ENCODE data around the gene SCN5A. TPM values are rescaled to one million over a fixed set of nuclear protein-coding genes. Genes with fewer than 3 reads are reported as not detected.

The SCN5A gene
- total and polyA plus RNA-seq, 4 donors = 1.6 to 2.4 (median 1.9) TPM

DNA sequence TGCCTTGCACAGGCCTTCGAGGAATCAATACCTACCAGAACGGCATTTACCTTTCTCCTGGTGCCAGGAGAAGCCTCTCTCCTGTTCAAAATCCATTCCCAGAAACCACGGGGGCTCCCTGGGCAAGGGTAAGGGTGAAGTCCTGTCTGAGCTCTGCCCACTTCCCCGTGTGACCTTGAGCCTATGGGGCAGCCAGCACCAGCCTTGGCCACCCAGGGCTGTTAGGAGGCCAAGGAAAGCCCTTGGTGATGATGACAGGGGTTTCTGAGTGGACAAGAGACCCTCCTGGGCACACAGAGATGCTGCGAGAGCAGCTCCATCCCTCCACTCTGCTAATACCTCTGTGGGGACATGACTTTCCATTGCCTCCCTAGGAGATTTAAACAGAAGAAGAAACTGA is 5.9 kb downstream of the SCN5A start:
- Histone ChIP-seq H3K27me3 (ENCODE audit: control insufficient read depth, insufficient read depth, low read length) (peaks cover 20% of the 10 kb centered on the region), H3K36me3 (ENCODE audit: control insufficient read depth, insufficient read depth, low read length) (no peaks in the 10 kb centered on the region), H3K4me1 (ENCODE audit: control insufficient read depth, insufficient read depth, low read length) (peaks cover 12% of the 10 kb centered on the region), H3K9me3 (ENCODE audit: control insufficient read depth, insufficient read depth, low read length) (no peaks in the 10 kb centered on the region), H3K4me3 (ENCODE audit: low read depth, low read length) (no peak overlapping the region), H3K27ac (ENCODE audit: low read depth, low read length) (no peak overlapping the region)
- no peak for DNase-seq (ENCODE audit: low read depth in 4 of 6, low spot score in 6 of 6)
- WGBS (ENCODE audit: insufficient coverage) = 86% methylated on average over 4 of the region's 5 CpGs

DNA sequence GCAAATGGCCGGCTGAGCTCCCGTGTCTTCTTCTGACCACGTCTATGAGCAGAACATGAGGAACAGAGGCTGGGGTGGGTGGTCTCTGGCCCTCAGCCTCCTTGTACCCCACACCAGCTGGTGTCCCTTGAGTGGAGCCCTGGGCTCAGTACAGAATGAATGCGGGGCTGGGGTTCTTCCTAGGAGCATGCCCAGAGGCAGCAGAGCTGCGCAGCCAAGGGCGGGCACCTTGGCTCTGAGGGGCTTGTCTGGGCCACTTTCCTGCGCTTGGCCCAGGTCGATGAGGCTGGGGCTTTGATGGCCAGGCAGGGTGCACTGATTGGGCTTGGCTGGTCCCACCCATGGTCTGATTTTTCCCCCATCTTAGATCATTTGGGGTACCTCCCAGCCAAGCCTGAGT is 6.4 kb downstream of the SCN5A start:
- 89% methylated on average over 8 of the region's 8 CpGs for WGBS (ENCODE audit: insufficient coverage)

DNA sequence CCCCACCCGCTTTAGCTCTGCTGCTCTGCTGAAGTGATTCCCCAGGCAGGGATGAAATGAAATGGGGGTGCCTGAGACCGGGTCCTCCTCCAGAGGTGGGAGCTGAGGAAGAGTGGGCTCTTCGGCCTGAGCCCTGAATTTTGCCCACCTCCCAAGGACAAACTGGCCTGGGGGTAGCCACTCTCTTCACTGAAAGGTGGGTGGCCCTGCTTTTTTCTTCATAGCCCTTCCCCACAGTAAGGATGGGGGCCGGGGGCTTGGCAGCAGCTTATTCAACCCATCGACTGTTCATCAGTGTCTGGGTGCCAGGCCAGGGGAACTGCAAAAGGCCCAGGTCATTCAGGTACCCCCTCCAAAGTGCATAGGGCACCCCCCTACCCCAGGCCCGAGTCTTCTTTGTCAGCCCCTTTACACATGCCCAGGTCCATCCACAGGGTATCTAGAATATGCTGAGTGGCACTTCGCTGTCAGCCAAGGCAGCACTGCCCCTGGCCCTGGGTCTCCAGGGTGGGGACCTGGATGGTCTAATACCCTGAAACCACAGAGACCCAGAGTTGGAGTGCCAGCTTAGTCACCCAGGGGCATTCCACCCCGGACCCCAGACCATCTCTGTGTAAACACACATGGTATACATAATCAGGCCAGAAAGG is 7.9 kb downstream of the SCN5A start:
- no peaks in the 10 kb centered on the region for H3K36me3 ChIP-seq (ENCODE audit: control insufficient read depth, insufficient read depth, low read length)
- H3K4me1 ChIP-seq (ENCODE audit: control insufficient read depth, insufficient read depth, low read length) = peaks cover 8% of the 10 kb centered on the region
- peaks cover 12% of the 10 kb centered on the region for H3K27me3 ChIP-seq (ENCODE audit: control insufficient read depth, insufficient read depth, low read length)
- H3K27ac ChIP-seq (ENCODE audit: low read depth, low read length) = no peak overlapping the region
- WGBS (ENCODE audit: insufficient coverage) = 86% methylated on average over 5 of the region's 8 CpGs
- no peak overlapping the region for H3K4me3 ChIP-seq (ENCODE audit: low read depth, low read length)
- H3K9me3 ChIP-seq (ENCODE audit: control insufficient read depth, insufficient read depth, low read length) = no peaks in the 10 kb centered on the region
- no peak for DNase-seq (ENCODE audit: low read depth in 4 of 6, low spot score in 6 of 6)

More for the DNA sequence above, 6.4 kb downstream of the SCN5A start:
- peaks cover 15% of the 10 kb centered on the region for H3K27me3 ChIP-seq (ENCODE audit: control insufficient read depth, insufficient read depth, low read length)
- no peak for DNase-seq (ENCODE audit: low read depth in 4 of 6, low spot score in 6 of 6)
- no peaks in the 10 kb centered on the region for H3K36me3 ChIP-seq (ENCODE audit: control insufficient read depth, insufficient read depth, low read length)
- H3K4me1 ChIP-seq (ENCODE audit: control insufficient read depth, insufficient read depth, low read length) = peaks cover 8% of the 10 kb centered on the region
- H3K4me3 ChIP-seq (ENCODE audit: low read depth, low read length) = no peak overlapping the region
- no peaks in the 10 kb centered on the region for H3K9me3 ChIP-seq (ENCODE audit: control insufficient read depth, insufficient read depth, low read length)
- H3K27ac ChIP-seq (ENCODE audit: low read depth, low read length) = no peak overlapping the region

DNA sequence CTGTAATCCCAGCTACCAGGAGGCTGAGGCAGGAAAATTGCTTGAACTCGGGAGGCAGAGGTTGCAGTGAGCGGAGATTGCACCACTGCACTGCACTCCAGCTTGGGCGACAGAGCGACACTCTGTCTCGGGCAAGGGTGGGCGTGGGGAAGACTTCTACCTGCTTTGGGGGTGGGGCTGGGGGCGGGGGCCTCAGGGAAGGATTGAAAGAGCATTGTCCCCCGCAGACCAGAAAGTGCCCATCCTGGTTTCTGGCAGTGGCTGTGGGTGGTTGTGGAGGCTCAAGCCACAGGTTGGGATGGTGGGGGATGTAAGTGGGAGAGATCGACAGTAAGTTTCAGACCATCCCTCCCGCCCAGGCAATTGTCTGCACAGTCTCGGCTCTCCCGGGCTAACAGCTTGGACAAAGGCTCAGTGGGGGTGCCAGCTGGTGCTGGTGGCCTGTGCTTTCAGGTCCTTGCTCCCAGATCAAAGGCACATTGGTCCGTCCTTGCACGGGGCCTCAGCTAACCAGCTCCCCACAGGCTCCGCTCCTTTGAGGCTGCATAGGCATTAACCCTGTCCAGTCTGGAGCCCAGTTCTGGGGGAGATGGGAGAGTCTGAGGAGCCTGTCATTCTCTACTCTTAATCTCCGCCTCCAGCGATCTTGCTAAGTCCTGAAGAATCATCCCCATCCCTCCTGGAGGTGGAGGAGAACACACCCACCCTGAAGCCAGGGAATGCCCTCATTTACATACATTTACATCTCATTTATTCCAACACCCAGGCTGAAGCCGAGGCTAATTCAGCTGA is 8.6 kb downstream of the SCN5A start:
- Histone ChIP-seq H3K4me3 (ENCODE audit: low read depth, low read length) (no peak overlapping the region), H3K36me3 (ENCODE audit: control insufficient read depth, insufficient read depth, low read length) (no peaks in the 10 kb centered on the region), H3K9me3 (ENCODE audit: control insufficient read depth, insufficient read depth, low read length) (no peaks in the 10 kb centered on the region), H3K4me1 (ENCODE audit: control insufficient read depth, insufficient read depth, low read length) (peaks cover 8% of the 10 kb centered on the region), H3K27me3 (ENCODE audit: control insufficient read depth, insufficient read depth, low read length) (peaks cover 12% of the 10 kb centered on the region), H3K27ac (ENCODE audit: low read depth, low read length) (no peak overlapping the region)
- DNase-seq (ENCODE audit: low read depth in 4 of 6, low spot score in 6 of 6) = peak in 1 of 6 donors; percentile 29
- WGBS (ENCODE audit: insufficient coverage) = 38% methylated on average over 15 of the region's 18 CpGs

DNA sequence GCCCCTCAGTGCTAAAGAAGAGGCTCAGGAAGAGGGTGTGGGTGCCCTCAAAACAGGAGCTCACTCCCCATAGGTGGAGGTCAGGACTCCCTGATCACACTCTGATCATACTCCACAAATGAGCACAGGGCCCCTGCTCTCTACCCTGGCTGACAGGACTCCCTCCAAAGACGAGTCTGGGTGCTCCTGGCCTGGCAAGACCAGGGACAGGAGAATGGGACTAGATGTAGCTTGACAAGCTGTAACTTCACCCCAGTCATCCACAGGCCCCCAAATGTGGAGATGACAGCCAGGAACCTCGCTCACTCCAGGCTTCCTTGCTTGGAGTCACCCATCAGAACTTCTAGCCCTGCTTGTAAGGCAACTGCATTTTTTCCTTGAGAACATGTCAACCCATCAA is 11.1 kb downstream of the SCN5A start:
- H3K9me3 ChIP-seq (ENCODE audit: control insufficient read depth, insufficient read depth, low read length) = no peaks in the 10 kb centered on the region
- H3K4me1 ChIP-seq (ENCODE audit: control insufficient read depth, insufficient read depth, low read length) = peaks cover 8% of the 10 kb centered on the region
- peaks cover 6% of the 10 kb centered on the region for H3K27me3 ChIP-seq (ENCODE audit: control insufficient read depth, insufficient read depth, low read length)
- DNase-seq (ENCODE audit: low read depth in 4 of 6, low spot score in 6 of 6) = no peak
- no peak overlapping the region for H3K27ac ChIP-seq (ENCODE audit: low read depth, low read length)
- H3K36me3 ChIP-seq (ENCODE audit: control insufficient read depth, insufficient read depth, low read length) = no peaks in the 10 kb centered on the region
- H3K4me3 ChIP-seq (ENCODE audit: low read depth, low read length) = no peak overlapping the region
- WGBS (ENCODE audit: insufficient coverage) = 100% methylated on average over 1 of the region's 2 CpGs

DNA sequence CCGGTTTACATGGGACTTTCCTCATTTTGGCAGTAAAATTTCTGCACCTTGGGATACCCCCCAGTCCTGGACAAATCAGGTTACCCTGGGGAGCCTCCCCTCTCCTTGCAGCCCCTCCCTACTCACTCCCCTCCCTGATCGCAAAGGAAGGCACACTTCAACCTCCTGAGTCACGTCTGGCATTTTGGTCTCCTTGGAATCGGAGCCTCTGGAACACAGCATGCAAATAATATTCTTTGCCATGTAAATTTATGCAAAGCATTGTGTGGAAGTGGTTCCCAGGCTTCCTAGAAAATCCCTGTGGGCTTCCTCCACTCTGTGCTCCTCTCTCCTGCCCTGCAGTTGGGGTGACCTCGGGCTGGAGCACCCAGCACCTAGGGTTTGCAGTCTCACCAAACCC is 11.6 kb downstream of the SCN5A start:
- no peaks in the 10 kb centered on the region for H3K9me3 ChIP-seq (ENCODE audit: control insufficient read depth, insufficient read depth, low read length)
- WGBS (ENCODE audit: insufficient coverage) = 37% methylated on average over 2 of the region's 5 CpGs
- peak in 1 of 6 donors; percentile 26 for DNase-seq (ENCODE audit: low read depth in 4 of 6, low spot score in 6 of 6)

DNA sequence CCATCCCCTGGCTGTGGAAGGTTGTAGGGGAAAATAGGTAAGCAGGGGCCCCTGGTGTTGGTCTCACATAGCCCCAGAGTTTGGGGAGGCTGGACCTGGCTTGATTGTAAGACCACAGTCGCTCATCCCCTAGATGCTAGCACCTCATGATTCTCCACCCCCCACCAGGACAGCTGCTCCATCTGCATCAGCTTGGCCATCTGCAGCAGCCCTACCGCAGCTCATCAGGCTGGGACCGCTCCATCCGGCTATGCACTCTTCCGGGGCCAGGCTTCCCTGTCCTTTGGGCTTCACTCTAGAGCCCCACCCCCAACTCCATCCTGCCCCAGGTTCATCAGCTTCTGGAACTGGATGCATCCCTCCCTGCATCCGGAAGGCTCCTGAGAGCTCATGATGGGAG is 12.6 kb downstream of the SCN5A start:
- 64% methylated on average over 6 of the region's 6 CpGs for WGBS (ENCODE audit: insufficient coverage)
- no peak for DNase-seq (ENCODE audit: low read depth in 4 of 6, low spot score in 6 of 6)
- no peaks in the 10 kb centered on the region for H3K36me3 ChIP-seq (ENCODE audit: control insufficient read depth, insufficient read depth, low read length)
- peaks cover 8% of the 10 kb centered on the region for H3K4me1 ChIP-seq (ENCODE audit: control insufficient read depth, insufficient read depth, low read length)
- no peaks in the 10 kb centered on the region for H3K9me3 ChIP-seq (ENCODE audit: control insufficient read depth, insufficient read depth, low read length)
- H3K27me3 ChIP-seq (ENCODE audit: control insufficient read depth, insufficient read depth, low read length) = peaks cover 4% of the 10 kb centered on the region
- no peak overlapping the region for H3K27ac ChIP-seq (ENCODE audit: low read depth, low read length)
- no peak overlapping the region for H3K4me3 ChIP-seq (ENCODE audit: low read depth, low read length)

More for the DNA sequence above, 11.6 kb downstream of the SCN5A start:
- peaks cover 6% of the 10 kb centered on the region for H3K27me3 ChIP-seq (ENCODE audit: control insufficient read depth, insufficient read depth, low read length)
- no peak overlapping the region for H3K27ac ChIP-seq (ENCODE audit: low read depth, low read length)
- H3K4me3 ChIP-seq (ENCODE audit: low read depth, low read length) = no peak overlapping the region
- H3K36me3 ChIP-seq (ENCODE audit: control insufficient read depth, insufficient read depth, low read length) = no peaks in the 10 kb centered on the region
- peaks cover 8% of the 10 kb centered on the region for H3K4me1 ChIP-seq (ENCODE audit: control insufficient read depth, insufficient read depth, low read length)

DNA sequence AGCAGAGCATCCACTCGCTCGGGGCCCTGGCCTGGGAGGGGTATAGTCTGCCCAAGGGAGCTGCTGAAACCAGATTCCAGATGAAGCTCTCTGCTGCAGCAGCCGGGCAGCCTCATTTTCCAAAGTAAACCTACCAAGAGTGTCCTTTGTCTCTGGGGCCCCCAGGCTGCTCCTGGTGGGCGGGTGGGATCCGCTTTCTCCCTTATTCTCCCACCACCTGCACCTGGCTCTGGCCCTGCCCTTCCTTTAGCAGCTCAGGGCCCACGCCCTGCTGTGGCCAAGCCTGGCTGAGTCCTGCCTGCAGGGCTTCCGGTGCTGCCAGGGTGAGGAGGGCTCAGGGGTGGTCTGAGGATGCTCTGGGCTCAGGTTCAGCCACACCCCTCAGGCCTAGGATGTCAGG is 13.0 kb downstream of the SCN5A start:
- Histone ChIP-seq H3K27ac (ENCODE audit: low read depth, low read length) (no peak overlapping the region), H3K9me3 (ENCODE audit: control insufficient read depth, insufficient read depth, low read length) (no peaks in the 10 kb centered on the region), H3K4me1 (ENCODE audit: control insufficient read depth, insufficient read depth, low read length) (peaks cover 6% of the 10 kb centered on the region), H3K36me3 (ENCODE audit: control insufficient read depth, insufficient read depth, low read length) (no peaks in the 10 kb centered on the region), H3K27me3 (ENCODE audit: control insufficient read depth, insufficient read depth, low read length) (no peaks in the 10 kb centered on the region), H3K4me3 (ENCODE audit: low read depth, low read length) (no peak overlapping the region)
- no peak for DNase-seq (ENCODE audit: low read depth in 4 of 6, low spot score in 6 of 6)
- 64% methylated on average over 5 of the region's 7 CpGs for WGBS (ENCODE audit: insufficient coverage)

DNA sequence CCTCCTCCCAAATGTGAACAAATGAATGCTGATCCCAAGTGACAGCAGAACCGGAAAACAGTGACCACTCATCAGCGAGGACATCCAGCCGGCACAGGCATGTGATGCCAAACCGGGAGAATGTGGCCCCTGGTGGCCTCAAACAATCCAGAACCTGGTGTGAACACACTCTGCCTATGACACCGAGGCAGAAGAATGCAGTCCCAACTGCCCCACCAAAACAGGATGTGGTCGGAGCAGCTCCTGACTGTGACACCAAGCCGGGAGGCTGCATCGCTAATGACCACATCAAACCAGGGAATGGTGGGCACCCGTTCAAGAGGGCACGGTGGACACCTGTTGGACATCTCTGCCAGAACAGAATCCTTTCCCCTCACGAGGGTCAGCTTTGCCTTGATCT is 15.4 kb downstream of the SCN5A start:
- H3K4me1 ChIP-seq (ENCODE audit: control insufficient read depth, insufficient read depth, low read length) = peaks cover 9% of the 10 kb centered on the region
- no peaks in the 10 kb centered on the region for H3K27me3 ChIP-seq (ENCODE audit: control insufficient read depth, insufficient read depth, low read length)
- no peaks in the 10 kb centered on the region for H3K9me3 ChIP-seq (ENCODE audit: control insufficient read depth, insufficient read depth, low read length)
- H3K4me3 ChIP-seq (ENCODE audit: low read depth, low read length) = no peak overlapping the region
- no peak for DNase-seq (ENCODE audit: low read depth in 4 of 6, low spot score in 6 of 6)
- WGBS (ENCODE audit: insufficient coverage) = 67% methylated on average over 11 of the region's 11 CpGs
- H3K27ac ChIP-seq (ENCODE audit: low read depth, low read length) = no peak overlapping the region
- no peaks in the 10 kb centered on the region for H3K36me3 ChIP-seq (ENCODE audit: control insufficient read depth, insufficient read depth, low read length)

DNA sequence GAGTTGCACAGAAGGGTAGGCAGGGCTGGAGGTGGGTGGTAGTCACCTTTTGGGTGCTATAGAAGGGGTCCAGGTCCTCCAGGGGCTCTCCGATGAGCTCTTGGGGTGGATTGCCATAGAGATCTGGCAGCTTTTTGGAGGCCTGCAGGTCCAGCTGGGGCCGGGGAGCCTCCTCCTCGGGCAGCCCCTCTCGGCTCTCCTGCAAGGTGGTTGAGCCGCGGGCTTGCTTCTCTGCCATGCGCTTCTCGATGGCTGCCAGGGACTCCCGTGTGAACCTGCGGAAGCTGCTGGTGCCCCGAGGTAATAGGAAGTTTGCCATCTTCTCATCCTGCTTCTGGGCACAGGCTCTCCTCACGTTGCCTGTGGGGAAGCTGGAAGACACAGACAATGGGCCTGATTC is 16.5 kb downstream of the SCN5A start:
- WGBS (ENCODE audit: insufficient coverage) = 87% methylated on average over 12 of the region's 12 CpGs
- Histone ChIP-seq H3K36me3 (ENCODE audit: control insufficient read depth, insufficient read depth, low read length) (no peaks in the 10 kb centered on the region), H3K4me3 (ENCODE audit: low read depth, low read length) (no peak overlapping the region), H3K9me3 (ENCODE audit: control insufficient read depth, insufficient read depth, low read length) (no peaks in the 10 kb centered on the region), H3K27me3 (ENCODE audit: control insufficient read depth, insufficient read depth, low read length) (no peaks in the 10 kb centered on the region), H3K4me1 (ENCODE audit: control insufficient read depth, insufficient read depth, low read length) (peaks cover 9% of the 10 kb centered on the region), H3K27ac (ENCODE audit: low read depth, low read length) (no peak overlapping the region)
- no peak for DNase-seq (ENCODE audit: low read depth in 4 of 6, low spot score in 6 of 6)

Measured in spinal cord (tissue), 10 donors.